Ishikawa (cell line): ENCODE data around the gene NCAPG2.

Source experiments
- CEBPB ChIP-seq: IDR thresholded peaks from 2 replicates; pipeline ENCODE4 v1.6.1; 2012
- CREB1 ChIP-seq: IDR thresholded peaks from 2 replicates; pipeline ENCODE4 v1.6.1; 2012; ENCODE audit warnings: low read depth
- EP300 ChIP-seq: IDR thresholded peaks from 2 replicates; pipeline ENCODE4 v1.6.1; 2012; ENCODE audit warnings: borderline replicate concordance
- FOXM1 ChIP-seq: IDR thresholded peaks from 2 replicates; pipeline ENCODE4 v1.6.1; 2012; ENCODE audit warnings: low read depth, borderline replicate concordance
- NFIC ChIP-seq: IDR thresholded peaks from 2 replicates; pipeline ENCODE4 v1.6.1; 2012
- RAD21 ChIP-seq: IDR thresholded peaks from 2 replicates; pipeline ENCODE4 v1.6.1; 2012; ENCODE audit warnings: low read depth
- TAF1 ChIP-seq: IDR thresholded peaks from 2 replicates; pipeline ENCODE4 v1.6.1; 2012; ENCODE audit warnings: low read depth, mild to moderate bottlenecking
- TCF12 ChIP-seq: IDR thresholded peaks from 2 replicates; pipeline ENCODE4 v1.6.1; 2012; ENCODE audit warnings: low read depth
- TEAD4 ChIP-seq: IDR thresholded peaks from 2 replicates; pipeline ENCODE4 v1.6.1; 2012
- YY1 ChIP-seq: IDR thresholded peaks from 2 replicates; pipeline ENCODE4 v1.6.1; 2012; ENCODE audit warnings: low read depth
- TF ChIP-seq, protein P1 (sequence below): IDR thresholded peaks from 2 replicates; pipeline ENCODE4 v1.6.1; 2012
- TF ChIP-seq, protein P2 (sequence below): IDR thresholded peaks from 2 replicates; pipeline ENCODE4 v1.6.1; 2012; ENCODE audit warnings: low read depth, mild to moderate bottlenecking
- TF ChIP-seq, protein P3 (sequence below): IDR thresholded peaks from 2 replicates; pipeline ENCODE4 v1.6.1; 2012

DNA sequence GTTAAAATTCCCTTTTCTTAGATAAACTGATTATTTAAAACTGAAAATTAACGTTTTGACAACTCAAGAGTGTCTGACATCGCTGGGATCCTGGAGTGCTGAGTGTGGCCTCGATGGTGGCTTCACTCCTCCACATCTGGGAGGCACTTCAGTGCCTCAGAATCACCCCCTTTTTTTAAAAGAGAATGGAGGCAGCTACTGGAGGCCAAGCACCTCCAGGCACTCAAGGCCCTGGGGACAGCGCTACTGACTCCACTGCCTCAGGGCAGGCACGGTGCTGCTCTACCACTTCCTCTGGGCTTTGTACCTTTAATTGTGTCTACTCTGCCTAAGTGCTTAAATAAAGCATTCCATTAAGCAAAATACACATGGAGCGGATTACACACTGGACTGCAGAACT, 27.2 kb upstream of the NCAPG2 start:
- TF ChIP-seq, protein P1, sequence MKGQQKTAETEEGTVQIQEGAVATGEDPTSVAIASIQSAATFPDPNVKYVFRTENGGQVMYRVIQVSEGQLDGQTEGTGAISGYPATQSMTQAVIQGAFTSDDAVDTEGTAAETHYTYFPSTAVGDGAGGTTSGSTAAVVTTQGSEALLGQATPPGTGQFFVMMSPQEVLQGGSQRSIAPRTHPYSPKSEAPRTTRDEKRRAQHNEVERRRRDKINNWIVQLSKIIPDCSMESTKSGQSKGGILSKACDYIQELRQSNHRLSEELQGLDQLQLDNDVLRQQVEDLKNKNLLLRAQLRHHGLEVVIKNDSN = no peak
- no peak for TF ChIP-seq FOXM1
- TF ChIP-seq EP300 = no peak
- TF ChIP-seq, protein P2, sequence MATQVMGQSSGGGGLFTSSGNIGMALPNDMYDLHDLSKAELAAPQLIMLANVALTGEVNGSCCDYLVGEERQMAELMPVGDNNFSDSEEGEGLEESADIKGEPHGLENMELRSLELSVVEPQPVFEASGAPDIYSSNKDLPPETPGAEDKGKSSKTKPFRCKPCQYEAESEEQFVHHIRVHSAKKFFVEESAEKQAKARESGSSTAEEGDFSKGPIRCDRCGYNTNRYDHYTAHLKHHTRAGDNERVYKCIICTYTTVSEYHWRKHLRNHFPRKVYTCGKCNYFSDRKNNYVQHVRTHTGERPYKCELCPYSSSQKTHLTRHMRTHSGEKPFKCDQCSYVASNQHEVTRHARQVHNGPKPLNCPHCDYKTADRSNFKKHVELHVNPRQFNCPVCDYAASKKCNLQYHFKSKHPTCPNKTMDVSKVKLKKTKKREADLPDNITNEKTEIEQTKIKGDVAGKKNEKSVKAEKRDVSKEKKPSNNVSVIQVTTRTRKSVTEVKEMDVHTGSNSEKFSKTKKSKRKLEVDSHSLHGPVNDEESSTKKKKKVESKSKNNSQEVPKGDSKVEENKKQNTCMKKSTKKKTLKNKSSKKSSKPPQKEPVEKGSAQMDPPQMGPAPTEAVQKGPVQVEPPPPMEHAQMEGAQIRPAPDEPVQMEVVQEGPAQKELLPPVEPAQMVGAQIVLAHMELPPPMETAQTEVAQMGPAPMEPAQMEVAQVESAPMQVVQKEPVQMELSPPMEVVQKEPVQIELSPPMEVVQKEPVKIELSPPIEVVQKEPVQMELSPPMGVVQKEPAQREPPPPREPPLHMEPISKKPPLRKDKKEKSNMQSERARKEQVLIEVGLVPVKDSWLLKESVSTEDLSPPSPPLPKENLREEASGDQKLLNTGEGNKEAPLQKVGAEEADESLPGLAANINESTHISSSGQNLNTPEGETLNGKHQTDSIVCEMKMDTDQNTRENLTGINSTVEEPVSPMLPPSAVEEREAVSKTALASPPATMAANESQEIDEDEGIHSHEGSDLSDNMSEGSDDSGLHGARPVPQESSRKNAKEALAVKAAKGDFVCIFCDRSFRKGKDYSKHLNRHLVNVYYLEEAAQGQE = no peak
- TF ChIP-seq, protein P3, sequence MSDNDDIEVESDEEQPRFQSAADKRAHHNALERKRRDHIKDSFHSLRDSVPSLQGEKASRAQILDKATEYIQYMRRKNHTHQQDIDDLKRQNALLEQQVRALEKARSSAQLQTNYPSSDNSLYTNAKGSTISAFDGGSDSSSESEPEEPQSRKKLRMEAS = no peak
- no peak for TF ChIP-seq CREB1
- TF ChIP-seq TAF1 = no peak
- no peak for TF ChIP-seq TCF12
- TF ChIP-seq RAD21 = no peak
- no peak for TF ChIP-seq CEBPB
- TF ChIP-seq YY1 = no peak
- no peak for TF ChIP-seq TEAD4
- TF ChIP-seq NFIC = no peak
